Measurements from ENCODE around the gene SNRPD2.

SNRPD2 gene

DNA sequence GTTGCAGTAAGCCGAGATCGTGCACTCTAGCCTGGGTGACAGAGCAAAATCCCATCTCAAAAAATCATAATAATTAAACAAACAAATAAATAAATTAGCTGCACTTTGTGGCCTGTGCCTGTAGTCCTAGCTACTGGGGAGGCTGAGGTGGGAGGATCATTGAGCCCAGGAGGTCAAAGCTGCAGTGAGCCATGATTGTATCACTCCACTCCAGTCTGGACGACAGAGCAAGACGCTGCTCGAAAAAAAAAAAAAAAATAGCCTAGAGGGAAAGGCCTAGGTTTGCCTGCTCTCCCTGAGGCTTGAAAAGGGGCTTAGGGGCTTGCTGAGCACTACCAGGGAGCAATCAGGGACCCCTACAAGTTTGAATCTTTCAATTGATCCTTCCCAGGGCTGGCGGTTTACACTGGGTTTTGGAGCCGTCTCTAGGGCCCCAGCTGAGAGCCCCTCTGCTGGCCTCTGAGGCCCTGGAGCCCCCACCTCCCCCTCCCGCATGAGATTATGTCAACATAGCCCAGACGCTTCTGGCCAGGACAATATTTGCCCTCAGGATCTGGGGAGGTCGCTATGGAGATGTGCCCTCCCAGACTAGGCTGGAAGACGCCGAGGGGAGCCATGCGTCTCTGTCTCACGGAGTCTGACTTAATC, 34.1 kb downstream of the SNRPD2 start:
- no peak overlapping the region for H2AFZ ChIP-seq (ENCODE audit: low read depth, low read length)
- H3K79me2 ChIP-seq (ENCODE audit: insufficient read depth, low read length) = no peaks in the 10 kb centered on the region
- H3K27me3 ChIP-seq (ENCODE audit: insufficient read depth, low read length, poor library complexity) = peaks cover 9% of the 10 kb centered on the region
- H3K27ac ChIP-seq (ENCODE audit: low read length) = no peak overlapping the region
- H3K4me3 ChIP-seq (ENCODE audit: low read depth in 1 of 2, low read length in 2 of 2) = no peak overlapping the region
- no peaks in the 10 kb centered on the region for H3K36me3 ChIP-seq (ENCODE audit: insufficient read depth, low read length)
- no peaks in the 10 kb centered on the region for H4K20me1 ChIP-seq (ENCODE audit: insufficient read depth, low read length)
- H3K4me2 ChIP-seq (ENCODE audit: insufficient read depth, low read length) = no peak overlapping the region
- H3K9ac ChIP-seq (ENCODE audit: low read depth, low read length) = no peak overlapping the region
- no peaks in the 10 kb centered on the region for H3K4me1 ChIP-seq (ENCODE audit: insufficient read depth, low read length)
- ATAC-seq (ENCODE audit: insufficient read depth, low read depth) (no peak), DNase-seq (no peak)
- TF ChIP-seq, protein P1, sequence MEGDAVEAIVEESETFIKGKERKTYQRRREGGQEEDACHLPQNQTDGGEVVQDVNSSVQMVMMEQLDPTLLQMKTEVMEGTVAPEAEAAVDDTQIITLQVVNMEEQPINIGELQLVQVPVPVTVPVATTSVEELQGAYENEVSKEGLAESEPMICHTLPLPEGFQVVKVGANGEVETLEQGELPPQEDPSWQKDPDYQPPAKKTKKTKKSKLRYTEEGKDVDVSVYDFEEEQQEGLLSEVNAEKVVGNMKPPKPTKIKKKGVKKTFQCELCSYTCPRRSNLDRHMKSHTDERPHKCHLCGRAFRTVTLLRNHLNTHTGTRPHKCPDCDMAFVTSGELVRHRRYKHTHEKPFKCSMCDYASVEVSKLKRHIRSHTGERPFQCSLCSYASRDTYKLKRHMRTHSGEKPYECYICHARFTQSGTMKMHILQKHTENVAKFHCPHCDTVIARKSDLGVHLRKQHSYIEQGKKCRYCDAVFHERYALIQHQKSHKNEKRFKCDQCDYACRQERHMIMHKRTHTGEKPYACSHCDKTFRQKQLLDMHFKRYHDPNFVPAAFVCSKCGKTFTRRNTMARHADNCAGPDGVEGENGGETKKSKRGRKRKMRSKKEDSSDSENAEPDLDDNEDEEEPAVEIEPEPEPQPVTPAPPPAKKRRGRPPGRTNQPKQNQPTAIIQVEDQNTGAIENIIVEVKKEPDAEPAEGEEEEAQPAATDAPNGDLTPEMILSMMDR (IDR thresholded peaks at IDR 0.05; ENCODE audit: borderline replicate concordance, extremely low read depth, low read length, poor library complexity, severe bottlenecking) = no peak
- no peak for TF ChIP-seq EZH2 (IDR thresholded peaks at IDR 0.05; ENCODE audit: borderline replicate concordance, low read depth, low read length, severe bottlenecking)
- H3K9me3 ChIP-seq (ENCODE audit: insufficient read depth, low read length, severe bottlenecking) = no peaks in the 10 kb centered on the region

DNA sequence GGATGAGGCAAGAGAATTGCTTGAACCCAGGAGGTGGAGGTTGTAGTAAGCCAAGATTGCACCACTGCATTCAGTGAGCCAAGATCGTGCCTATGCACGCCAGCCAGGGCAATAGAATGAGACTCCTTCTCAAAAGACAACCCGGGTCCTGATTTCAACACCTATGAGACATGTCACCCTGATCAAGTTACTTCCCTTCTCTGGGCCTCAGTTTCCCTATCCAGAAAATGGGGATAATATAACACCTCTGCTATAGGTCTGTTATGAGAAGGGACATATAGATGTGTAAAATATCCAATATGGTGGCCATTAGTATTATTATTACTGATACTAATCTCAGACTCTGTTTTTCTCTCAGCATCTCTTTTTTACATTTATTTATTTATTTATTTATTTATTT, 36.7 kb downstream of the SNRPD2 start:
- H2AFZ ChIP-seq (ENCODE audit: low read depth, low read length) = no peak overlapping the region
- H3K9me3 ChIP-seq (ENCODE audit: insufficient read depth, low read length, severe bottlenecking) = no peaks in the 10 kb centered on the region
- DNase-seq (no peak), ATAC-seq (ENCODE audit: insufficient read depth, low read depth) (no peak)
- H3K4me3 ChIP-seq (ENCODE audit: low read depth in 1 of 2, low read length in 2 of 2) = no peak overlapping the region
- H3K27ac ChIP-seq (ENCODE audit: low read length) = no peak overlapping the region
- no peaks in the 10 kb centered on the region for H4K20me1 ChIP-seq (ENCODE audit: insufficient read depth, low read length)
- no peak overlapping the region for H3K4me2 ChIP-seq (ENCODE audit: insufficient read depth, low read length)
- no peaks in the 10 kb centered on the region for H3K27me3 ChIP-seq (ENCODE audit: insufficient read depth, low read length, poor library complexity)
- no peaks in the 10 kb centered on the region for H3K4me1 ChIP-seq (ENCODE audit: insufficient read depth, low read length)
- no peak for TF ChIP-seq EZH2 (IDR thresholded peaks at IDR 0.05; ENCODE audit: borderline replicate concordance, low read depth, low read length, severe bottlenecking)
- TF ChIP-seq, protein P1 (IDR thresholded peaks at IDR 0.05; ENCODE audit: borderline replicate concordance, extremely low read depth, low read length, poor library complexity, severe bottlenecking) = no peak
- H3K79me2 ChIP-seq (ENCODE audit: insufficient read depth, low read length) = no peaks in the 10 kb centered on the region
- H3K36me3 ChIP-seq (ENCODE audit: insufficient read depth, low read length) = no peaks in the 10 kb centered on the region
- no peak overlapping the region for H3K9ac ChIP-seq (ENCODE audit: low read depth, low read length)

DNA sequence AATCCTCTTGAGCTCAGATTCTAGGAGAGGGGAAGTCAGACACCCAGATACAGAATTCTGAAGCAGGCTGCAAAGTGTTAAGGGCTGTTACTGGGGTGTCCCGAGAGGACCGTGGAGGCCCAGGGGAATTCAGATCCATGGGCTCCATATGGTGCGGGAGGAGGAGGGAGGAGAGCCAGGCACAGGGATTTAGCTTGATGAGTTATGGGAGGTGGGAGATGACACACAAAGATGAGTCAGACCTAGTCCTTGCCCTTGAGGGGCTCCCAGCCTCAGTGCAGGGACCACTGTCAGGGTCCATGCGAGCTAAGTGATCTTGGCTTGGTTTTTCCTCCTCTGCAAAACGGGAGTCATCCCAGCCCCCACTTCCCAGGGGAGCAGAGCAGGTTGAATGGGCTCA, 38.1 kb downstream of the SNRPD2 start:
- Histone ChIP-seq H3K4me2 (ENCODE audit: insufficient read depth, low read length) (no peak overlapping the region), H2AFZ (ENCODE audit: low read depth, low read length) (no peak overlapping the region)

More for the DNA sequence above, 38.1 kb downstream of the SNRPD2 start:
- Histone ChIP-seq H3K27ac (ENCODE audit: low read length) (no peak overlapping the region), H3K4me3 (ENCODE audit: low read depth in 1 of 2, low read length in 2 of 2) (no peak overlapping the region), H3K27me3 (ENCODE audit: insufficient read depth, low read length, poor library complexity) (no peaks in the 10 kb centered on the region), H3K4me1 (ENCODE audit: insufficient read depth, low read length) (no peaks in the 10 kb centered on the region), H4K20me1 (ENCODE audit: insufficient read depth, low read length) (no peaks in the 10 kb centered on the region), H3K9ac (ENCODE audit: low read depth, low read length) (no peak overlapping the region), H3K79me2 (ENCODE audit: insufficient read depth, low read length) (no peaks in the 10 kb centered on the region), H3K9me3 (ENCODE audit: insufficient read depth, low read length, severe bottlenecking) (no peaks in the 10 kb centered on the region), H3K36me3 (ENCODE audit: insufficient read depth, low read length) (no peaks in the 10 kb centered on the region)
- TF ChIP-seq, protein P1 (IDR thresholded peaks at IDR 0.05; ENCODE audit: borderline replicate concordance, extremely low read depth, low read length, poor library complexity, severe bottlenecking) = no peak
- TF ChIP-seq EZH2 (IDR thresholded peaks at IDR 0.05; ENCODE audit: borderline replicate concordance, low read depth, low read length, severe bottlenecking) = no peak
- DNase-seq (no peak), ATAC-seq (ENCODE audit: insufficient read depth, low read depth) (no peak)

Data from DND-41 (cell line).